Large intestine (tissue), 3 donors: ENCODE results near the gene NF1. TPM values are rescaled to one million over a fixed set of nuclear protein-coding genes. Genes with fewer than 3 reads are reported as not detected.
"Not testable (repeated sequence)": the region's sequence is repeated elsewhere in the genome, so short reads cannot be mapped to it uniquely, and the experiment has no call there.

Experiments used
- DNase-seq, 2 donors: peaks; one replicate each; pipeline versions ENCODE4 v3.0.0 to v3.0.0-alpha.2; 2013
- H3K27ac ChIP-seq: one replicate; pipeline ENCODE4 v1.5.1; 2013; ENCODE audit warnings: low read length
- H3K27me3 ChIP-seq: 2 replicates; pipeline ENCODE4 v1.6.1; 2013; ENCODE audit warnings: low read length; ENCODE audit not compliant: control insufficient read depth, insufficient read depth
- H3K36me3 ChIP-seq: 2 replicates; pipeline ENCODE4 v1.6.1; 2013; ENCODE audit warnings: low read length; ENCODE audit not compliant: control insufficient read depth, insufficient read depth
- H3K4me1 ChIP-seq: one replicate; pipeline ENCODE4 v1.6.1; 2013; ENCODE audit warnings: low read length; ENCODE audit not compliant: control insufficient read depth, insufficient read depth
- H3K4me3 ChIP-seq: one replicate; pipeline ENCODE4 v1.5.1; 2013; ENCODE audit warnings: low read length
- H3K9me3 ChIP-seq: one replicate; pipeline ENCODE4 v1.6.1; 2013; ENCODE audit warnings: mild to moderate bottlenecking, low read depth, low read length, moderate library complexity; ENCODE audit not compliant: control insufficient read depth
- WGBS: methylation state at CpG from one replicate; pipeline ENCODE4 v1.1.5; 2013; ENCODE audit warnings: low lambda C conversion rate; ENCODE audit not compliant: insufficient coverage; 5-methylcytosine and 5-hydroxymethylcytosine counted together
- polyA plus RNA-seq: library from polyadenylated mRNA; unstranded; fragments of 120-200 nt; gene quantifications from one replicate; pipeline ENCODE4 v1.2.1, GENCODE V29; 2013

The NF1 gene
- polyA plus RNA-seq, 1 donor: 25.9 TPM

GRCh38 chr17:31101943-31102342, 7.2 kb downstream of the NF1 start:
- Histone ChIP-seq H3K4me1 (no peaks in the 10 kb centered on the region), H3K27me3 (no peaks in the 10 kb centered on the region), H3K27ac (no peak overlapping the region), H3K4me3 (no peak overlapping the region), H3K36me3 (no peaks in the 10 kb centered on the region), H3K9me3 (no peaks in the 10 kb centered on the region)
- no peak for DNase-seq

- WGBS: no CpG with 5 or more reads among the region's 1 CpG
- no peaks in the 10 kb centered on the region for H3K36me3 ChIP-seq
Measured at GRCh38 chr17:31105991-31106390, 11.2 kb downstream of the NF1 start.

GRCh38 chr17:31111183-31111582, 16.4 kb downstream of the NF1 start:
- Histone ChIP-seq H3K36me3 (peaks cover 3% of the 10 kb centered on the region), H3K27ac (no peak overlapping the region), H3K4me3 (no peak overlapping the region), H3K4me1 (no peaks in the 10 kb centered on the region), H3K9me3 (no peaks in the 10 kb centered on the region), H3K27me3 (no peaks in the 10 kb centered on the region)
- DNase-seq: no peak
- WGBS: 100% methylated on average over 1 of the region's 2 CpGs

More at GRCh38 chr17:31105991-31106390, 11.2 kb downstream of the NF1 start:
- Histone ChIP-seq H3K27me3 (no peaks in the 10 kb centered on the region), H3K4me3 (no peak overlapping the region), H3K27ac (no peak overlapping the region), H3K9me3 (no peaks in the 10 kb centered on the region), H3K4me1 (no peaks in the 10 kb centered on the region)
- DNase-seq: no peak

GRCh38 chr17:31112001-31112661, 17.4 kb downstream of the NF1 start:
- Histone ChIP-seq H3K27me3 (no peaks in the 10 kb centered on the region), H3K27ac (no peak overlapping the region)

GRCh38 chr17:31113368-31113767, 18.6 kb downstream of the NF1 start:
- not testable (repeated sequence) for H3K27me3 ChIP-seq, H3K4me3 ChIP-seq
- WGBS: no CpG with 5 or more reads among the region's 7 CpGs

More at GRCh38 chr17:31112001-31112661, 17.4 kb downstream of the NF1 start:
- DNase-seq: no peak
- no CpG with 5 or more reads among the region's 1 CpG for WGBS
- Histone ChIP-seq H3K4me3 (no peak overlapping the region), H3K36me3 (peaks cover 3% of the 10 kb centered on the region), H3K4me1 (no peaks in the 10 kb centered on the region), H3K9me3 (no peaks in the 10 kb centered on the region)

GRCh38 chr17:31113939-31114338, 19.2 kb downstream of the NF1 start:
- Histone ChIP-seq H3K4me1 (no peaks in the 10 kb centered on the region), H3K4me3 (no peak overlapping the region), H3K27me3 (no peaks in the 10 kb centered on the region), H3K36me3 (peaks cover 3% of the 10 kb centered on the region), H3K9me3 (no peaks in the 10 kb centered on the region), H3K27ac (no peak overlapping the region)
- no CpG with 5 or more reads among the region's 4 CpGs for WGBS
- DNase-seq: no peak

More at GRCh38 chr17:31113368-31113767, 18.6 kb downstream of the NF1 start:
- not testable (repeated sequence) for DNase-seq, H3K27ac ChIP-seq, H3K4me1 ChIP-seq, H3K9me3 ChIP-seq, H3K36me3 ChIP-seq

GRCh38 chr17:31114956-31115555, 20.3 kb downstream of the NF1 start:
- no peak overlapping the region for H3K27ac ChIP-seq
- DNase-seq: no peak
- peaks cover 3% of the 10 kb centered on the region for H3K36me3 ChIP-seq
- H3K9me3 ChIP-seq: no peaks in the 10 kb centered on the region
- H3K27me3 ChIP-seq: no peaks in the 10 kb centered on the region
- no CpG with 5 or more reads among the region's 3 CpGs for WGBS
- no peak overlapping the region for H3K4me3 ChIP-seq
- H3K4me1 ChIP-seq: no peaks in the 10 kb centered on the region

GRCh38 chr17:31116167-31116566, 21.4 kb downstream of the NF1 start:
- no peaks in the 10 kb centered on the region for H3K9me3 ChIP-seq
- H3K4me1 ChIP-seq: no peaks in the 10 kb centered on the region
- H3K27me3 ChIP-seq: no peaks in the 10 kb centered on the region
- 85% methylated on average over 2 of the region's 4 CpGs for WGBS
- H3K4me3 ChIP-seq: no peak overlapping the region
- peaks cover 3% of the 10 kb centered on the region for H3K36me3 ChIP-seq
- no peak overlapping the region for H3K27ac ChIP-seq
- no peak for DNase-seq

GRCh38 chr17:31122746-31123145, 28.0 kb downstream of the NF1 start:
- no peaks in the 10 kb centered on the region for H3K9me3 ChIP-seq
- no peaks in the 10 kb centered on the region for H3K27me3 ChIP-seq
- no peak overlapping the region for H3K4me3 ChIP-seq
- DNase-seq: no peak
- 86% methylated on average over 1 of the region's 2 CpGs for WGBS
- H3K36me3 ChIP-seq: no peaks in the 10 kb centered on the region
- no peak overlapping the region for H3K27ac ChIP-seq
- H3K4me1 ChIP-seq: no peaks in the 10 kb centered on the region

- H3K36me3 ChIP-seq: no peaks in the 10 kb centered on the region
- 100% methylated on average over 1 of the region's 3 CpGs for WGBS
- no peak overlapping the region for H3K27ac ChIP-seq
- no peaks in the 10 kb centered on the region for H3K4me1 ChIP-seq
- no peak for DNase-seq
- H3K27me3 ChIP-seq: no peaks in the 10 kb centered on the region
- H3K9me3 ChIP-seq: no peaks in the 10 kb centered on the region
- no peak overlapping the region for H3K4me3 ChIP-seq
Measured at GRCh38 chr17:31126318-31126717, 31.5 kb downstream of the NF1 start.

GRCh38 chr17:31128241-31128640, 33.5 kb downstream of the NF1 start:
- Histone ChIP-seq H3K4me3 (no peak overlapping the region), H3K27me3 (no peaks in the 10 kb centered on the region), H3K4me1 (no peaks in the 10 kb centered on the region), H3K27ac (no peak overlapping the region), H3K9me3 (no peaks in the 10 kb centered on the region), H3K36me3 (no peaks in the 10 kb centered on the region)
- no CpG with 5 or more reads among the region's 3 CpGs for WGBS
- DNase-seq: no peak
